ENCODE measurements around the gene EML6.

EML6 gene

DNA sequence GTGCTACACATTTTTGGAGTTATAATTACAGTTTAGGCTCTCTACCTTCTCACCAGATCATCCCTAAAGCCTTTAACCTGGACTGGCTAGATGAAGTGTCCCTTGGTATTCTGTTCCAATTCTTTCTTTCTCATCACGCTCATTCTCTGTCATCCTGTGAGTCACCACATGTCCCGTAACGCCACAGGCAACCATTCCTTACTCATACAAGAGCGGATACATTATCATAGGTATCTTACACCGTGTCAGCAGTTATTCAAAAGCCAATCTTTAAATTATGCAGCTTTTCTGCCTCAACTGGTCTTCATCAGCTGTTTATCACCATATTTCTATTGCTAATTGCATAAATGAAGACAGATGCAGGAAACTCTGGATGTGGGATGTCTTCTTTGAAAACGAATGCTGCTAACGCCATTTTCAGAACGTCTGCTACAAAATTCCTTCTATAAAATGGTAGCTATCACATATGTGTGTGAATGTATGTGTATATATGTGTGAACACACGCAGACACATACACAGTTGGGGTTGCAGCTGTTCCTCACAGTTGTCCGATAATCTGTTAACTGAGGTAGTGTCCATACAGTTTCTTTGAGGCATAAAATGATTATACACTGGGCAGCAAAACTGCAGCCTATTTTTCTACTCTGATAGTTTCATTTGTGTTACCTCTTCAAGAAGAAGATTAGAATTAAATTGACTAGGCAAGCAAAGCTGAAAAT, 47.9 kb downstream of the EML6 start:
- peak; percentile 80 for DNase-seq (ENCODE audit: low read depth)
- TF ChIP-seq, protein P1, sequence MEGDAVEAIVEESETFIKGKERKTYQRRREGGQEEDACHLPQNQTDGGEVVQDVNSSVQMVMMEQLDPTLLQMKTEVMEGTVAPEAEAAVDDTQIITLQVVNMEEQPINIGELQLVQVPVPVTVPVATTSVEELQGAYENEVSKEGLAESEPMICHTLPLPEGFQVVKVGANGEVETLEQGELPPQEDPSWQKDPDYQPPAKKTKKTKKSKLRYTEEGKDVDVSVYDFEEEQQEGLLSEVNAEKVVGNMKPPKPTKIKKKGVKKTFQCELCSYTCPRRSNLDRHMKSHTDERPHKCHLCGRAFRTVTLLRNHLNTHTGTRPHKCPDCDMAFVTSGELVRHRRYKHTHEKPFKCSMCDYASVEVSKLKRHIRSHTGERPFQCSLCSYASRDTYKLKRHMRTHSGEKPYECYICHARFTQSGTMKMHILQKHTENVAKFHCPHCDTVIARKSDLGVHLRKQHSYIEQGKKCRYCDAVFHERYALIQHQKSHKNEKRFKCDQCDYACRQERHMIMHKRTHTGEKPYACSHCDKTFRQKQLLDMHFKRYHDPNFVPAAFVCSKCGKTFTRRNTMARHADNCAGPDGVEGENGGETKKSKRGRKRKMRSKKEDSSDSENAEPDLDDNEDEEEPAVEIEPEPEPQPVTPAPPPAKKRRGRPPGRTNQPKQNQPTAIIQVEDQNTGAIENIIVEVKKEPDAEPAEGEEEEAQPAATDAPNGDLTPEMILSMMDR (conservative IDR thresholded peaks at IDR 0.05; ENCODE audit: control insufficient read depth, insufficient read depth, low read depth, low read length): no peak
- no peak overlapping the region for H3K4me3 ChIP-seq (ENCODE audit: control insufficient read depth, low read depth, low read length)

DNA sequence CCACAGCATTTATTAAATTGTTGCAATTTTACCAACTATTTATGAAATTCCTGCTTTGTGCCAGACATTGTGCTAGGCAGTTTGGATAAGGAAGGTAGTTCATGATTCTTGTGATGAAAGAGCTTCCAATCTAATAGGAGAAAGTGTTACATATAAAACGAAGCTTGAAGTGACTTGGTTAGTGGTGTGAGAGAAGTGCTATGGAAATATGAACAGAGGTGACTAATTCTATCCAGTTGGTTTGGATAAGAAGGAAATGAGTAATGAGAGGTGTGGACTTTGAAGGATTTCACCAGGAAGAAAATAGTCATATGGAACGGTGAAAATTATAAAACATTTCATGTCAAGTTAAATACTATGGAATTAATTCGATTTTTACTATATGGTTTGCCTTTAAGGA, 48.6 kb downstream of the EML6 start:
- TF ChIP-seq, protein P1 (conservative IDR thresholded peaks at IDR 0.05; ENCODE audit: control insufficient read depth, insufficient read depth, low read depth, low read length): no peak
- peak; percentile 79 for DNase-seq (ENCODE audit: low read depth)
- no peak overlapping the region for H3K4me3 ChIP-seq (ENCODE audit: control insufficient read depth, low read depth, low read length)

DNA sequence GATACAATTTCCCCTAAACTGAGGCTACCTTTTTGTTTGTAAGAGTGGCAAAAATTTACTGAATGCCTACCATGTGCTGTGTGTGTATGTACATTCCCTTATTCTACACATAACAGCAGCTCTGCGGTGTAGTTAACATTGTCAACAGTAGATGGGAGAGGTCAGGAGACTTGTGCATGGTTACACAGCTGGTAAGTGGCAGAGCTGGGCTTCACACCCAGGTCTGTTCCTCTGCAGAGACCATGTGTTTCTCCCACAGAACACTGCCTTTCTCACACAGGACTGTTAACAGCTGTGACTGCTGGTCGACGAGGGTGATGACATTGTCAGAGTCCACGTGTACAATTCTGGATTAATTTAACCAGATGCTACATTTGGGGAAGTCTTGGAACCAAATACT, 49.1 kb downstream of the EML6 start:
- peak; percentile 26 for DNase-seq (ENCODE audit: low read depth)
- TF ChIP-seq, protein P1 (conservative IDR thresholded peaks at IDR 0.05; ENCODE audit: control insufficient read depth, insufficient read depth, low read depth, low read length): no peak
- no peak overlapping the region for H3K4me3 ChIP-seq (ENCODE audit: control insufficient read depth, low read depth, low read length)

DNA sequence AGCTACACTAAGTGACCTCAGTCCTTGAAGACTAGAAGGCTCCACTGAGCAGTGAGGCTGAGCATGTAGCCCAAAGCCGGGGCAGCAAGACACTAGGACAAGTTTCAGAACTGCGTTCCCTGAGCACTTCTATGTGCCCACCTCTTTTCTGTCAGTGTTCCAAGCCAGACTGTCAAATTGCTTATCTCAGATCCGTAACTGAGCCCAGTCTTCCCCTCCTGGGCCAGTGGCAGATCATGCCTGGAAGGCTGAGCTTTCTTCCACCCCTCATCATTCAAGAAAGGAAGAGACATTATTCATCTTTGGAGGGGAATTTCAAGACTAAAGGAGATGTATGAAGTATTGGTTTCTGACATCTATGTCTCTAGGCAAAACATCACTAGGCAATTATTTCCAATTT, 49.8 kb downstream of the EML6 start:
- DNase-seq (ENCODE audit: low read depth): no peak
- TF ChIP-seq, protein P1 (conservative IDR thresholded peaks at IDR 0.05; ENCODE audit: control insufficient read depth, insufficient read depth, low read depth, low read length): no peak

DNA sequence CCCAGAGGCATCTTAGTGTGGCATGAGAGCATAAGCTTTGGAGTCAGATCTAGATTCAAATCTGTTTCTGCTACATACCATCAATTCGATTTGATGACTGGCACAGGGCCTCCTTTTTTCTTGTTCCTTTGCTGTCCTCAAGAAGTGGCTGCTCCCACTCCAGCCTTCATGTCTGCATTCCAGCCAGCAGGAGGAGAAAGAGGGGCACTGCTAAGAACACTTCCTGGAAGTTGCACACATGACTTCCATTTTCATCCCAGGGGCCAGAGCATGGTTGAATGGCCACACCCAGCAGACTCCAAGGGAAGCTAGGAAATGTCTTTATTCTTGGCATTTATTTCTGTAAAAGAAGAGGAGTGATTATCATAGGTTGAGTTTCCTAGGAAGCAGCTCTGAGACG, 50.4 kb downstream of the EML6 start:
- TF ChIP-seq, protein P1 (conservative IDR thresholded peaks at IDR 0.05; ENCODE audit: control insufficient read depth, insufficient read depth, low read depth, low read length): peak; percentile 37
- peak; percentile 20 for DNase-seq (ENCODE audit: low read depth)

More for the DNA sequence above, 49.8 kb downstream of the EML6 start:
- H3K4me3 ChIP-seq (ENCODE audit: control insufficient read depth, low read depth, low read length): no peak overlapping the region

DNA sequence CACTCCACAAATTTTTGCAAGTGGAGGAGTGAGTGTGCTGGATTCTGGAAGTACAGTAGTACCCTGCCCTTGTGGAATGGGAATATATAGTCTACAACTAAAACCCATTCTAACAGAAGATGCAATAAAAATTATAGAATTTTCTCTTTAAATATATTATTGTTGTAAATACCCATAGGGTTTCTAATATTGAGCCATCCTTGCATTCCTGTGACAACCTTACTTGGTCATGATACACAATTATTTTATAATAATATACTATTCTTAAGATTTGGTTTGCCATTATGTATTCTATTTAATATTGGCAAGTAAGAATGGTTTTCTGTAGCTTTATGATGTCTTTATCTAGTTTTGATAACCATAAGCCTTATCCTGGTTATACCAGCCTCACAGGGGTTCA, 52.2 kb downstream of the EML6 start:
- TF ChIP-seq, protein P1 (conservative IDR thresholded peaks at IDR 0.05; ENCODE audit: control insufficient read depth, insufficient read depth, low read depth, low read length): no peak
- no peak for DNase-seq (ENCODE audit: low read depth)
- H3K4me3 ChIP-seq (ENCODE audit: control insufficient read depth, low read depth, low read length): no peak overlapping the region

More for the DNA sequence above, 50.4 kb downstream of the EML6 start:
- H3K4me3 ChIP-seq (ENCODE audit: control insufficient read depth, low read depth, low read length): no peak overlapping the region

Measured in fibroblast of mammary gland (primary cell).